Measurements from ENCODE around the gene EPHB1.
A peak's percentile ranks its signal among the peaks of the same experiment; 100 is the strongest.

The EPHB1 gene

GRCh38 chr3:134883697-134884385 is 88.8 kb downstream of the EPHB1 start (continued):
- TF ChIP-seq, protein P1, sequence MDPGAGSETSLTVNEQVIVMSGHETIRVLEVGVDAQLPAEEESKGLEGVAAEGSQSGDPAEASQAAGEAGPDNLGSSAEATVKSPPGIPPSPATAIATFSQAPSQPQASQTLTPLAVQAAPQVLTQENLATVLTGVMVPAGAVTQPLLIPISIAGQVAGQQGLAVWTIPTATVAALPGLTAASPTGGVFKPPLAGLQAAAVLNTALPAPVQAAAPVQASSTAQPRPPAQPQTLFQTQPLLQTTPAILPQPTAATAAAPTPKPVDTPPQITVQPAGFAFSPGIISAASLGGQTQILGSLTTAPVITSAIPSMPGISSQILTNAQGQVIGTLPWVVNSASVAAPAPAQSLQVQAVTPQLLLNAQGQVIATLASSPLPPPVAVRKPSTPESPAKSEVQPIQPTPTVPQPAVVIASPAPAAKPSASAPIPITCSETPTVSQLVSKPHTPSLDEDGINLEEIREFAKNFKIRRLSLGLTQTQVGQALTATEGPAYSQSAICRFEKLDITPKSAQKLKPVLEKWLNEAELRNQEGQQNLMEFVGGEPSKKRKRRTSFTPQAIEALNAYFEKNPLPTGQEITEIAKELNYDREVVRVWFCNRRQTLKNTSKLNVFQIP (CRISPR knock-in tag; IDR thresholded peaks at IDR 0.05; ENCODE audit: borderline replicate concordance, low read depth) = no peak
- TF ChIP-seq SNAI2 (CRISPR knock-in tag; IDR thresholded peaks at IDR 0.05) = no peak
- TF ChIP-seq CSDC2 (CRISPR knock-in tag; IDR thresholded peaks at IDR 0.05) = no peak
- no peak for TF ChIP-seq ISL1 (CRISPR knock-in tag; IDR thresholded peaks at IDR 0.05)
- TF ChIP-seq ARNTL (CRISPR knock-in tag; IDR thresholded peaks at IDR 0.05; ENCODE audit: borderline replicate concordance, low read depth) = no peak
- TF ChIP-seq OSR1 (CRISPR knock-in tag; IDR thresholded peaks at IDR 0.05) = no peak
- no peak for TF ChIP-seq RARB (CRISPR knock-in tag; IDR thresholded peaks at IDR 0.05)

GRCh38 chr3:134885877-134886621 is 91.0 kb downstream of the EPHB1 start:
- ATAC-seq = peak; percentile 69; the same call in 2 of the 3 replicates
- TF ChIP-seq ISL1 (CRISPR knock-in tag; IDR thresholded peaks at IDR 0.05) = no peak

DNA sequence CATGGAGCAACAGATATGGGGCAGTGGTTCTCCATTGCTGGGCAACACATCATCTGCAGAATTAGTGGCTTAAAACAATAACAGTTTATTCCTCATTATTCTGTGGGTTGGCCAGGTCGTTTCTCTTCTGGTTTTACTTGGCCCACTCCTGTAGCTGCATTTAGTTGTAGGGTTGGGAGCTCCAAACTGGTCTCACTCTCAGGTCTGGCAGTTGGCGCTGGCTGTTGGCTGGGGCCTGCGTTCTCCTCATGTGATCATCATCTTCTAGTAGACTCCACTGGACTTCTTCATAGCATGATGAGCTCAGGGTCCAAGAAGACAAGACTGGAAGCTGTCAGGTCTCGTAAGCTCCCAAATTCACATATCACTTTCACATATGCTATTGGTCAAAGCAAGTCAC is 91.9 kb downstream of the EPHB1 start:
- TF ChIP-seq ZNF565 (CRISPR knock-in tag; conservative IDR thresholded peaks at IDR 0.05; ENCODE audit: low read depth) = no peak
- no peak for TF ChIP-seq ZNF70 (CRISPR knock-in tag; IDR thresholded peaks at IDR 0.05)
- TF ChIP-seq GLIS3 (CRISPR knock-in tag; IDR thresholded peaks at IDR 0.05) = no peak
- TF ChIP-seq ZNF8 (CRISPR knock-in tag; IDR thresholded peaks at IDR 0.05) = no peak
- TF ChIP-seq ZFP30 (CRISPR knock-in tag; IDR thresholded peaks at IDR 0.05) = no peak
- TF ChIP-seq BACH2 (CRISPR knock-in tag; IDR thresholded peaks at IDR 0.05; ENCODE audit: borderline replicate concordance) = no peak
- TF ChIP-seq, protein P2, sequence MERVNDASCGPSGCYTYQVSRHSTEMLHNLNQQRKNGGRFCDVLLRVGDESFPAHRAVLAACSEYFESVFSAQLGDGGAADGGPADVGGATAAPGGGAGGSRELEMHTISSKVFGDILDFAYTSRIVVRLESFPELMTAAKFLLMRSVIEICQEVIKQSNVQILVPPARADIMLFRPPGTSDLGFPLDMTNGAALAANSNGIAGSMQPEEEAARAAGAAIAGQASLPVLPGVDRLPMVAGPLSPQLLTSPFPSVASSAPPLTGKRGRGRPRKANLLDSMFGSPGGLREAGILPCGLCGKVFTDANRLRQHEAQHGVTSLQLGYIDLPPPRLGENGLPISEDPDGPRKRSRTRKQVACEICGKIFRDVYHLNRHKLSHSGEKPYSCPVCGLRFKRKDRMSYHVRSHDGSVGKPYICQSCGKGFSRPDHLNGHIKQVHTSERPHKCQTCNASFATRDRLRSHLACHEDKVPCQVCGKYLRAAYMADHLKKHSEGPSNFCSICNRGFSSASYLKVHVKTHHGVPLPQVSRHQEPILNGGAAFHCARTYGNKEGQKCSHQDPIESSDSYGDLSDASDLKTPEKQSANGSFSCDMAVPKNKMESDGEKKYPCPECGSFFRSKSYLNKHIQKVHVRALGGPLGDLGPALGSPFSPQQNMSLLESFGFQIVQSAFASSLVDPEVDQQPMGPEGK (CRISPR knock-in tag; IDR thresholded peaks at IDR 0.05; ENCODE audit: borderline replicate concordance) = no peak
- no peak for TF ChIP-seq ZFP3 (CRISPR knock-in tag; IDR thresholded peaks at IDR 0.05)
- no peak for TF ChIP-seq RARB (CRISPR knock-in tag; IDR thresholded peaks at IDR 0.05)
- no peak for TF ChIP-seq SNAI2 (CRISPR knock-in tag; IDR thresholded peaks at IDR 0.05)
- no peak for TF ChIP-seq CSRNP3 (CRISPR knock-in tag; IDR thresholded peaks at IDR 0.05)
- no peak for TF ChIP-seq TSHZ2 (CRISPR knock-in tag; IDR thresholded peaks at IDR 0.05)
- no peak for TF ChIP-seq ISL1 (CRISPR knock-in tag; IDR thresholded peaks at IDR 0.05)
- TF ChIP-seq, protein P3, sequence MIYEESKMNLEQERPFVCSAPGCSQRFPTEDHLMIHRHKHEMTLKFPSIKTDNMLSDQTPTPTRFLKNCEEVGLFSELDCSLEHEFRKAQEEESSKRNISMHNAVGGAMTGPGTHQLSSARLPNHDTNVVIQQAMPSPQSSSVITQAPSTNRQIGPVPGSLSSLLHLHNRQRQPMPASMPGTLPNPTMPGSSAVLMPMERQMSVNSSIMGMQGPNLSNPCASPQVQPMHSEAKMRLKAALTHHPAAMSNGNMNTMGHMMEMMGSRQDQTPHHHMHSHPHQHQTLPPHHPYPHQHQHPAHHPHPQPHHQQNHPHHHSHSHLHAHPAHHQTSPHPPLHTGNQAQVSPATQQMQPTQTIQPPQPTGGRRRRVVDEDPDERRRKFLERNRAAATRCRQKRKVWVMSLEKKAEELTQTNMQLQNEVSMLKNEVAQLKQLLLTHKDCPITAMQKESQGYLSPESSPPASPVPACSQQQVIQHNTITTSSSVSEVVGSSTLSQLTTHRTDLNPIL (CRISPR knock-in tag; IDR thresholded peaks at IDR 0.05; ENCODE audit: low read depth) = no peak
- TF ChIP-seq ARNTL (CRISPR knock-in tag; IDR thresholded peaks at IDR 0.05; ENCODE audit: borderline replicate concordance, low read depth) = no peak
- TF ChIP-seq OSR1 (CRISPR knock-in tag; IDR thresholded peaks at IDR 0.05) = no peak
- TF ChIP-seq TCF4 (CRISPR knock-in tag; IDR thresholded peaks at IDR 0.05; ENCODE audit: borderline replicate concordance) = no peak
- no peak for TF ChIP-seq ESRRG (CRISPR knock-in tag; IDR thresholded peaks at IDR 0.05)
- no peak for ATAC-seq

Data from SK-N-SH treated with all-trans-retinoic acid at 6 μM for 48 hours (cell line).